ENCODE data around the gene NPRL2. TPM values are rescaled to one million over a fixed set of nuclear protein-coding genes. Genes with fewer than 3 reads are reported as not detected.

NPRL2 gene
- total and polyA plus RNA-seq, 9 of the 15 experiments (the other 6 are each of a cell fraction or from before 2014, with no cell fraction given), result 17.4 to 40.4 (median 24.4) TPM

GRCh38 chr3:50337175-50337861 is 13.3 kb downstream of the NPRL2 start (continued):
- TF ChIP-seq SMAD1 (IDR thresholded peaks at IDR 0.05; ENCODE audit: low read depth, low read length, partially characterized antibody) (no peak), CHD4 (IDR thresholded peaks at IDR 0.05; ENCODE audit: insufficient read depth, insufficient replicate concordance, low read depth, low read length, poor library complexity, severe bottlenecking) (no peak), NFRKB (IDR thresholded peaks at IDR 0.05; ENCODE audit: low read depth) (no peak), ZNF239 (CRISPR knock-in tag; IDR thresholded peaks at IDR 0.05) (no peak), HLTF (IDR thresholded peaks at IDR 0.05) (no peak), GATA2 (CRISPR knock-in tag; IDR thresholded peaks at IDR 0.05) (no peak), ZMIZ1 (IDR thresholded peaks at IDR 0.05; ENCODE audit: low read depth in 2 of 2, low read length in 2 of 2) (no peak), DDX20 (tag; IDR thresholded peaks at IDR 0.05; ENCODE audit: low read depth) (no peak), POLR2A (conservative IDR thresholded peaks at IDR 0.05) (peak; percentile 84), NEUROD1 (IDR thresholded peaks at IDR 0.05; ENCODE audit: borderline replicate concordance, low read depth, low read length, partially characterized antibody) (peak; percentile 36), TCF7 (IDR thresholded peaks at IDR 0.05; ENCODE audit: borderline replicate concordance) (no peak; the same call in 1 of the 2 replicates), JUN (IDR thresholded peaks at IDR 0.05; ENCODE audit: borderline replicate concordance, low read depth, low read length) (peak; percentile 87), JUN (CRISPR knock-in tag; IDR thresholded peaks at IDR 0.05; ENCODE audit: borderline replicate concordance) (no peak), DACH1 (IDR thresholded peaks at IDR 0.05; ENCODE audit: partially characterized antibody) (no peak), PTRF (tag; IDR thresholded peaks at IDR 0.05) (no peak), TSC22D4 (tag; IDR thresholded peaks at IDR 0.05) (no peak)
- TF ChIP-seq, protein P1, sequence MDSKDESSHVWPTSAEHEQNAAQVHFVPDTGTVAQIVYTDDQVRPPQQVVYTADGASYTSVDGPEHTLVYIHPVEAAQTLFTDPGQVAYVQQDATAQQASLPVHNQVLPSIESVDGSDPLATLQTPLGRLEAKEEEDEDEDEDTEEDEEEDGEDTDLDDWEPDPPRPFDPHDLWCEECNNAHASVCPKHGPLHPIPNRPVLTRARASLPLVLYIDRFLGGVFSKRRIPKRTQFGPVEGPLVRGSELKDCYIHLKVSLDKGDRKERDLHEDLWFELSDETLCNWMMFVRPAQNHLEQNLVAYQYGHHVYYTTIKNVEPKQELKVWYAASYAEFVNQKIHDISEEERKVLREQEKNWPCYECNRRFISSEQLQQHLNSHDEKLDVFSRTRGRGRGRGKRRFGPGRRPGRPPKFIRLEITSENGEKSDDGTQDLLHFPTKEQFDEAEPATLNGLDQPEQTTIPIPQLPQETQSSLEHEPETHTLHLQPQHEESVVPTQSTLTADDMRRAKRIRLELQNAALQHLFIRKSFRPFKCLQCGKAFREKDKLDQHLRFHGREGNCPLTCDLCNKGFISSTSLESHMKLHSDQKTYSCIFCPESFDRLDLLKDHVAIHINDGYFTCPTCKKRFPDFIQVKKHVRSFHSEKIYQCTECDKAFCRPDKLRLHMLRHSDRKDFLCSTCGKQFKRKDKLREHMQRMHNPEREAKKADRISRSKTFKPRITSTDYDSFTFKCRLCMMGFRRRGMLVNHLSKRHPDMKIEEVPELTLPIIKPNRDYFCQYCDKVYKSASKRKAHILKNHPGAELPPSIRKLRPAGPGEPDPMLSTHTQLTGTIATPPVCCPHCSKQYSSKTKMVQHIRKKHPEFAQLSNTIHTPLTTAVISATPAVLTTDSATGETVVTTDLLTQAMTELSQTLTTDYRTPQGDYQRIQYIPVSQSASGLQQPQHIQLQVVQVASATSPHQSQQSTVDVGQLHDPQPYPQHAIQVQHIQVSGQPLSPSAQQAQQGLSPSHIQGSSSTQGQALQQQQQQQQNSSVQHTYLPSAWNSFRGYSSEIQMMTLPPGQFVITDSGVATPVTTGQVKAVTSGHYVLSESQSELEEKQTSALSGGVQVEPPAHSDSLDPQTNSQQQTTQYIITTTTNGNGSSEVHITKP (IDR thresholded peaks at IDR 0.05; ENCODE audit: partially characterized antibody), result no peak
- TF ChIP-seq, protein P2, sequence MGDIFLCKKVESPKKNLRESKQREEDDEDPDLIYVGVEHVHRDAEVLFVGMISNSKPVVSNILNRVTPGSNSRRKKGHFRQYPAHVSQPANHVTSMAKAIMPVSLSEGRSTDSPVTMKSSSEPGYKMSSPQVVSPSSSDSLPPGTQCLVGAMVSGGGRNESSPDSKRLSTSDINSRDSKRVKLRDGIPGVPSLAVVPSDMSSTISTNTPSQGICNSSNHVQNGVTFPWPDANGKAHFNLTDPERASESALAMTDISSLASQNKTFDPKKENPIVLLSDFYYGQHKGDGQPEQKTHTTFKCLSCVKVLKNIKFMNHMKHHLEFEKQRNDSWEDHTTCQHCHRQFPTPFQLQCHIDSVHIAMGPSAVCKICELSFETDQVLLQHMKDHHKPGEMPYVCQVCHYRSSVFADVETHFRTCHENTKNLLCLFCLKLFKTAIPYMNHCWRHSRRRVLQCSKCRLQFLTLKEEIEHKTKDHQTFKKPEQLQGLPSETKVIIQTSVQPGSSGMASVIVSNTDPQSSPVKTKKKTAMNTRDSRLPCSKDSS (IDR thresholded peaks at IDR 0.05; ENCODE audit: low read depth, partially characterized antibody), result no peak

Data from K562 (cell line).